Limb (tissue), 2 donors: ENCODE results near the gene PBX1.
A peak's percentile ranks its signal among the peaks of the same experiment; 100 is the strongest.

Source experiments
- DNase-seq, 2 donors: peaks; one replicate each; pipeline ENCODE4 v3.0.0-alpha.2; 2016; ENCODE audit errors: extremely low spot score in 2 of 2

Gene PBX1

GRCh38 chr1:164563721-164564360 lies 4.9 kb downstream of the PBX1 start:
- no peak for DNase-seq

DNA sequence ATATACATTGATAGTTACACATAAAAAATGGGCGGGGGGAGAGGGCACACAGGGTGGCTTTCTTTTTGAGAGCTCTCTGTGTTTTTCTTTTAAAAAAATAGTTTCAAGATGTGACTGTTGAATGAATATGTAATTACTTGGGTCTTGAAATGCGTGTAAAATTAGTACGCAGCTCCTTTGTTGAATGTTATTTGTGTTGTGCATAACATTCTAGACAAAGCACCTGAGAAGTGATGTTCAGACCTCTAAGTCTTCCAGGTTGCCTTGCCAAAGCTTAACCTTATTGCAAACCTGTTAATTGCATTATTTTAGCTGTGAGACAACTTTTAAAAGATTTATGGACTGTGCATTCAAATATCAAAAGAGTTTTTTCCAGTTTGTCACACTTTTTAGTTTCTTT lies 5.4 kb downstream of the PBX1 start:
- no peak for DNase-seq

- DNase-seq: no peak
Observed at GRCh38 chr1:164565357-164565756, 6.4 kb downstream of the PBX1 start.

DNA sequence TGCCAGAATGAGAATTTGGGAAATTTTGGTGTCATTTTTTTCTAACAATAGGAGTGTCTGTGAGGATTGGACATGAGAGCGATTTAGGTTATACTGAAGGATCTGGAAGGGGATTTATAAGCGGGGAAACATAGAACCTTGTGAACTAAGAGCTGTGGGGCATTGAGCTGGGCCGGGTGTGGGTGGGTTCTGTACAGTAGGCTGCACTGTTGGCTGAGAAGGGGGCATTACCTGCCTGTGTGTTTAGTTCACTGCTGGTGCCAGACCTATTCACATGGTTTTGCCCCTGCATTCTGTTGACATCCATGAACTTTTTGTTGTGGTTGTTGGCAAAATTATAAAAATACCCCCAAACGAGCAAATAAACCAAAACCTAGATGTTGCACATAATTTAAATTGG lies 8.8 kb downstream of the PBX1 start:
- DNase-seq: no peak

GRCh38 chr1:164569241-164569640 lies 10.3 kb downstream of the PBX1 start:
- no peak for DNase-seq

- DNase-seq: no peak
Observed at GRCh38 chr1:164569866-164570265, 10.9 kb downstream of the PBX1 start.

- DNase-seq: no peak
Observed at GRCh38 chr1:164571333-164571732, 12.3 kb downstream of the PBX1 start.

GRCh38 chr1:164575356-164575886 lies 16.4 kb downstream of the PBX1 start:
- DNase-seq: no peak

DNA sequence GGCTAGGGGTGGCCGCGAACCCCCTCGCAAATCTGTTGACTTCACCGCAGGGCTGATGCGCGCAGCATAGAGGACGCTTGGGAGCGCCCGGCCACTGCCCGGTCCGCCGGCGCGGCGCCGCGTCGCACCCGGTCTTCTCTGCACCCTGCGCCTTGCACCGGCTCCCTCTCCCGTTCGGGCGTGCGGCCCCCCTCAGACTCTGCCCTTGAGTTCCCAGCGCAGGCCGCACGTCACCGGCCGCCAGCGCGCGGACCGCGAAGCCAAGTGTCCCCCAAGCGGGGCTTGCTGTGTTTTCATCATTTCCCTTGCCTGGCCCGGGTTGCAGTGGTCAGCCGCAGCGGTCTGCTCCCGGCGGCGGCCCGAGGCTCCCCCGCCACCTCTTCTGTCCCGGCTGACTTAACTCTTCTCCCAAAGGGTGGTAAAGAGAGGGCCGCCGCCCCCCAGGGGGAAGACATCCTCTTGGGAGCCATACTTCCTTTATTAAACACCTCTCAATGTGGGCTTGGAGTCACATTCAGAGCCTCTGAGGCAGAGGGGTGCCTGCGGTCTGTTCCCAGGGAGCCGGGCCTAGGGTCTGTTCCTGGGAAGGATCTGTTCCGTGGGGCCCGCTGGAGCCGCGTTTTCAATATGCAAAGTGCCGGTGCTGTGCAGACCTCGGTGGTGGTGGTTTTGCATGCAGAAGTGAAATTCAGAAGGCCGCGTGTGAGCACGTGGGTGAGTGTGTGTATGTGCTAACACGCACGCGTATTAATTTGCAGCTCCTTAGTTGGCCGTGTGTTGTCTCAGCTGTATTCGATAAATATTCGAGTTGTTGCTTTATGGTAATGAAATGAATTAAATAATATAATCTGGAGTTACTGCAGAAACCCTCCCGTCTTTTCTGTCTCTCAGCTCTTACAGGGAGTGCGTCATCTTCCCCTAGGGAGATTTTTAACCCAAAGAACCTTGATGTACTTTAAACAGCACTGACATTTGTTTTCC lies 17.6 kb downstream of the PBX1 start:
- peak in 1 of 2 donors; percentile 65 for DNase-seq

DNA sequence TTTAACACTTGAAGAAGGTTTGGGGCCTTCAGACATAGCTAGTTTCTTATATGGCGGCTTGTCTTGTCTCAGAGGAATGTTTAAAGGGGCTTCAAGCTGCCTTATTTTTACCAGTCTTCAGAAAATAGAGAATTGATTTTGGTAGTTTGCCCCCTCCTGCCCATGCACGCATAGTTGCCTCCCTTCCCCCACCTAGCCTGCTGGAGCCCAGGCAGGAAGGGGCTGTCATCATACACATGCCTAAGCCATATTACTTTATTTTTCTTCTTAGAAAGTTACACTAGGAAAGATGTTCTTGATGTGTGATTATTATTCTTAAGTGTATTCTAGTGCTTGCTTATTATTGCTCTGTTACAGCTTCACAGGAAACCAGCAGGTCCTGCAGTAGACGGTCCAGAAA lies 18.3 kb downstream of the PBX1 start:
- DNase-seq: no peak

DNA sequence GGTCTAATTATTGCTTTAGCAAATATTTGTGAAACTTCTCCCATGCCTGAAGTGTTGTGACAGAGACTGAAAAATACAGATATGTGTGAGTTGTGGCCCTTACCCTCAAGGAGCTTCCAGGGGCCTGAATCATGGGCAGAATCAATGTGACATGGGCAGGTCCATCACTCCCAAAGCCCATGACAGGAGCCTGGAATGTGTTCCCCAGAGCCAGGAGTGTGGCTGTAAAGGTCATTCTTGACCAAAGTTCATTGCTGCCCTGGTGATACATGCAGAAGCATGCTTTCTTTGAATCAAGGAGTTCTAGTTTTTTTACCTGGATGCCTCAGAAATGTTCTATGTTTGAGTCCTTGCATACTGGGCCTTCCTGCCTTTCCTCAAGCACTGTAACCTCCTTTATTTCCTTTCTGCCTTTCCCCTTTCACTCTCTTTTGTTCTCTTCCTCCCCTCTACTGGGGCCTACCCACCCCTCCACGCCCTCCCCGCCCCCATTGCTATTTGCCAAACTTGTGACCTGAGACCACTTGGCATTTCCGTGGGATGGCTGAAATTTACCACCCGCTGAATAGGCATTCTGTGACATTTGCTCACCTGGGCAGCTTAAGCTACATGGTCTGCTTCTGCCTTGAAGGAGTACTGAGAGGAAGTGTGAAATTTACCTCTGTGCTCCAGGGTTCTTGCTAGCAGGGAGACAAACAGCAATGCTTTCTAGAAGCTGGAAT lies 19.7 kb downstream of the PBX1 start:
- no peak for DNase-seq

DNA sequence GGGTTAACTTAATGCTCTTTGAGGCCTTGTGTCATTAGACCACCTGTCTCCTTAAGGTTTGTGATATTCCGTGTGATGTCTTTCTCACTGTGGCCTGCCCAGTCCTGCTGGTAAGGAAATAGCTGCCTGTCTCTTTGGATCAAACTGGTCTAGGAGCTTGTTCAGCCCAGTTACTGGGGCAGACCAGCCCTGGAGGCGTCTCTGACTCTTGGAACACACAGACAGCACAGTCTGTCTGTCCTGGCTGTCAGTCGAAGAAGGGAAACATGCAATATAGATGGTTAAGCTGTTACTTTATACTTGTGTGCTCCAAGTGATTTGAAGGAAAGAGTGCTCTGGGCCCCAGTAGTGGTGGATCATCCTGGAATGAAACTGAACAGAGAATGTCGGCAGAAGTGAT lies 20.4 kb downstream of the PBX1 start:
- no peak for DNase-seq

GRCh38 chr1:164581762-164582161 lies 22.8 kb downstream of the PBX1 start:
- no peak for DNase-seq

- no peak for DNase-seq
Observed at GRCh38 chr1:164583196-164583595, 24.2 kb downstream of the PBX1 start.

DNA sequence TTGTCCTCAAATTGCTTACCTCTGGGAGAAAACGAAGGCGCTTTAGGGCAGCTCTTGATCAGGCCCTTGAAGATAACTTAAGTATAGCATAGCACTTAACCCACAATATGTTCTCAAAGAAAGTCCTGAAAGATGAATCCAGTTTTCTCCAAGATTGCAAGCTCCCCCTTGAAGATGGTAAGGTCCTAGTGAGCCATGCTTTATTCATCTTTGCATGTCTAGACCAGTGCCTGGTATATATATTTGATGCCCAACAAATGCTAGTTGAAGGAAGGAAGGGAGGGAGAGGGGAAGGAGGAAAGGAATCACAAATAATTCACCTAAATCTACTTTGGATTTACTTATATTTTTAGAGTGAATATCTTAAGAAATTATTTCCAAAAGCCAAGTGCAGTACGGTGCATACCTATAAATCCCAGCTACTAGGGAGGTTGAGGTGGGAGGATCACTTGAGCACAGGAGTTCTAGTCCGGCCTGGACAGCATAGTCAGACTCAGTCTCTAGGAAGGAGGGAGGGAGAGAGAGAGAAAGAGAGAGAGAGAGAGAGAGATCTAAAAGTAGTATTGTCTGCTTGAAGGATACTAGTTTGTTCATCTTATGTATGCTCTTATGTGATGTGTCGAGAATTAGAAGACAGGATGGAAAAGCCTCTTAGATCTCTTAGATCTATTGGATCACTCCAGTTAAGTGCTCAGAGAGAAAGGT lies 25.0 kb downstream of the PBX1 start:
- no peak for DNase-seq

DNA sequence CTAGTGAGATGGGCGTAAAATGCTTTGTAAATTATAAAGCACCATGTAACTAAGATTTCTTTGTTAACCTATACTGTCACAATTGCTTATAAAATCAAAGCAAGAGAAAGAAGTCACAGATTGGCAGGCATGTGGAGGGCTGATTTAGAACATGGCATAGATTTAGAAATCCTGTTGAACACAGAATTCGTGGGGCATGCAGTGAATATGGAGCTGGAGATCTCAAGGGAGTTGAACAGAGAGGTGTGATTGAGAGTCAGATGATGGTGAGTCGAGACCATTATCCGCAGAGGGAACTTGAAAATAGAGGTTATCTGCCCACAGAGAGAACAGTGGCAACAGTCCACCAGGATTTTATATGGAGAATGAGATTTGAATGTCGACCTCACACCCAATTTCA lies 27.6 kb downstream of the PBX1 start:
- DNase-seq: no peak

- no peak for DNase-seq
Observed at GRCh38 chr1:164587617-164588501, 28.9 kb downstream of the PBX1 start.

DNA sequence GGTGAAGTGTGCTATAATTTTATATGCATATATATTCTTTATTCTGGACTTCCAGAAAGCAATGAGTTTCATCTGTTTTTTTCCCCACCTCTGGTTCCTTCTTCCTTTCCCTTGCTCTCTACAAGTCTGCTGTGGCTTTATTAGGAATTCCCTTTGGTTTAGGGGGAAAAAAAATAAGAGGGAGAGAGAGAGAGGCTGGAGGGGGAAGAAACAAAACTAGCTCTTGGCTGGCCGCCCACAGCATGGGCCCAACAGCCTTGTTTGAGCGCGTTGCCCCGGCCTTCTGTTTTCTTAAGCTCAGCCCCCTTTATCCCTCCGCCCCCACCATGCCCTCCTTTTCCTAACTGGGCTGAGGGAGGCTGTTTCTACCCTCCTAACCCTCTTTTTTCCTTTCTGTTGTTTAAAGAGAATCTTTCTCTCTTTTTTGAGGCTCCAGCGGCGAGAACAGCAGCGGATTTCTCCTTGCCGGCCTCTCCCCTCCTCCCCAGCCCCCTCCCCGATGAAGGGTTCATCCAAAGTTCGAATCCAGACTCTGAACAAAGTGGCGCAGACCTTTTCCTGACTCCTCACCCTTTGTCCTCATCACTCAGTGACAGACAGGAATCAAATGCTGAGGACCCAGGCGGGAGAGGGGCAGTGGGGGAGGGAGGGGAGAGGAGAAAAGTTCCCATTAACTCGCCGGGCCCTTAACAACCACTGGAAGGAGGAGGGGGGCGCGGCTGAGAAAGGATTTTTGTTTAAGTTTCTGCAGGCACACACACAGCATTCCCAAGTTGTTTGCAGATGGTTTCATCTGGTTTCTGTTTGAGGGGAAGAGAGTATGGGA lies 29.7 kb downstream of the PBX1 start:
- peak; percentile 87 to 88 for DNase-seq

GRCh38 chr1:164589408-164589807 lies 30.4 kb downstream of the PBX1 start:
- DNase-seq: no peak
